SK-N-SH (cell line): Measurements from ENCODE around the gene NBEAL2. TPM values are rescaled to one million over a fixed set of nuclear protein-coding genes. Genes with fewer than 3 reads are reported as not detected.

ENCODE experiments used
- CTCF ChIA-PET: fragments of 300-600, 350-600 bp; formaldehyde crosslinking; extraction: SDS; loops from one replicate; lab custom pipeline; 2021; lab: Yijun Ruan, JAX
- POLR2A ChIA-PET: fragments of 350-600 bp; sonication (Branson Sonifier 250); formaldehyde crosslinking; extraction: SDS; loops from one replicate; lab custom pipeline; 2020; ENCODE audit warnings: antibody characterized with exemption, inconsistent platforms; lab: Yijun Ruan, JAX
- DNase-seq: peaks from one replicate; pipeline ENCODE4 v3.0.0; 2012
- H2AFZ ChIP-seq: fragments of 200-600 bp; sonication (generic); 2 replicates; pipeline ENCODE4 v1.8.1; 2016; ENCODE audit warnings: antibody characterized with exemption, mild to moderate bottlenecking, low read depth
- H3F3A ChIP-seq: fragments of 200-600 bp; sonication (generic); replicated peaks from 2 replicates; pipeline ENCODE3; 2016; ENCODE audit warnings: antibody characterized with exemption, mild to moderate bottlenecking; ENCODE audit not compliant: insufficient read depth
- H3K27ac ChIP-seq, 2 experiments: fragments of 200-500 bp in 1 of 2; fragments of 200-600 bp in 1 of 2; sonication (Bioruptor generic) in 1 of 2; sonication (generic), shearing (Covaris generic) in 1 of 2; 2 replicates each; pipeline versions ENCODE4 v1.5.1 to v1.6.1; 2014 to 2016; ENCODE audit warnings: low read depth in 2 of 2, inconsistent platforms in 1 of 2, low read length in 1 of 2, mild to moderate bottlenecking in 1 of 2, mixed read lengths in 1 of 2
- H3K27me3 ChIP-seq: fragments of 200-600 bp; sonication (generic), shearing (Covaris generic); 2 replicates; pipeline ENCODE4 v1.6.1; 2016; ENCODE audit warnings: mixed run types; ENCODE audit not compliant: insufficient read depth
- H3K36me3 ChIP-seq, 2 experiments: fragments of 200-500 bp in 1 of 2; fragments of 200-600 bp in 1 of 2; sonication (Bioruptor generic) in 1 of 2; sonication (generic) in 1 of 2; replicated peaks in 1 of 2; 2 replicates each; pipeline versions ENCODE3 to v1.5.1; 2014 to 2016; ENCODE audit warnings: low read length in 1 of 2, mild to moderate bottlenecking in 1 of 2; ENCODE audit not compliant: insufficient read depth in 2 of 2, control insufficient read depth in 1 of 2
- H3K4me1 ChIP-seq, 2 experiments: fragments of 200-500 bp in 1 of 2; fragments of 200-600 bp in 1 of 2; sonication (Bioruptor generic) in 1 of 2; sonication (generic), shearing (Covaris generic) in 1 of 2; 2 replicates each; pipeline versions ENCODE4 v1.5.1 to v1.6.1; 2014 to 2016; ENCODE audit warnings: low read depth in 1 of 2, low read length in 1 of 2, mixed run types in 1 of 2; ENCODE audit not compliant: insufficient read depth in 2 of 2, control insufficient read depth in 1 of 2
- H3K4me2 ChIP-seq: fragments of 200-600 bp; sonication (generic), shearing (Covaris generic); 2 replicates; pipeline ENCODE4 v1.6.1; 2017; ENCODE audit warnings: mixed run types
- H3K4me3 ChIP-seq, 2 experiments: fragments of 200-500 bp in 1 of 2; fragments of 200-600 bp in 1 of 2; sonication (Bioruptor generic) in 1 of 2; sonication (generic), shearing (Covaris generic) in 1 of 2; 2 replicates each; pipeline versions ENCODE4 v1.5.1 to v1.8.1; 2014 to 2016; ENCODE audit warnings: low read depth in 2 of 2, inconsistent platforms in 1 of 2, low read length in 1 of 2, mild to moderate bottlenecking in 1 of 2, mixed read lengths in 1 of 2, moderate library complexity in 1 of 2
- H3K79me2 ChIP-seq: fragments of 200-600 bp; sonication (generic); 2 replicates; pipeline ENCODE4 v1.8.1; 2017; ENCODE audit warnings: mild to moderate bottlenecking; ENCODE audit not compliant: insufficient read depth
- H3K9ac ChIP-seq: fragments of 200-600 bp; sonication (generic); 2 replicates; pipeline ENCODE4 v1.6.1; 2017; ENCODE audit warnings: mixed run types
- H3K9me2 ChIP-seq: fragments of 200-600 bp; sonication (generic); 2 replicates; pipeline ENCODE4 v1.6.1; 2017; ENCODE audit warnings: mixed run types
- H3K9me3 ChIP-seq: fragments of 200-600 bp; sonication (generic); 2 replicates; pipeline ENCODE4 v1.6.1; 2017; ENCODE audit warnings: mixed run types, mild to moderate bottlenecking, moderate library complexity
- H4K20me1 ChIP-seq: fragments of 200-600 bp; sonication (generic); 2 replicates; pipeline ENCODE4 v1.6.1; 2017; ENCODE audit warnings: mild to moderate bottlenecking, mixed run types; ENCODE audit not compliant: insufficient read depth
- ELF1 ChIP-seq: IDR thresholded peaks from 2 replicates; pipeline ENCODE4 v1.4.0; 2012
- EZH2phosphoT487 ChIP-seq: fragments of 200-600 bp; sonication (generic); IDR thresholded peaks from 2 replicates; pipeline ENCODE4 v1.6.1; 2017; ENCODE audit warnings: low read depth, mixed run types, mild to moderate bottlenecking, antibody characterized with exemption, moderate library complexity, borderline replicate concordance
- FOSL2 ChIP-seq: IDR thresholded peaks from 2 replicates; pipeline ENCODE4 v1.4.0; 2012; ENCODE audit warnings: low read depth, mild to moderate bottlenecking, moderate library complexity, borderline replicate concordance
- FOXJ3 ChIP-seq: sonication (generic); formaldehyde crosslinking; IDR thresholded peaks from 2 replicates; pipeline ENCODE4 v1.5.1; 2020; ENCODE audit warnings: mild to moderate bottlenecking, missing genetic modification reagents
- FOXM1 ChIP-seq: IDR thresholded peaks from 2 replicates; pipeline ENCODE4 v1.4.0; 2012; ENCODE audit warnings: low read depth, mild to moderate bottlenecking
- IRF3 ChIP-seq: fragments of 150-350 bp; IDR thresholded peaks from 2 replicates; pipeline ENCODE4 v1.6.1; 2016; ENCODE audit warnings: mild to moderate bottlenecking, low read depth, low read length
- MEF2A ChIP-seq: IDR thresholded peaks from 2 replicates; pipeline ENCODE4 v1.4.0; 2012; ENCODE audit warnings: low read depth, borderline replicate concordance
- MXI1 ChIP-seq: IDR thresholded peaks from 2 replicates; pipeline ENCODE4 v1.6.1; 2012; ENCODE audit warnings: mild to moderate bottlenecking, low read depth, low read length, improper control_type of control experiment
- NRF1 ChIP-seq: IDR thresholded peaks from 2 replicates; pipeline ENCODE4 v1.6.1; 2012; ENCODE audit warnings: low read depth, mild to moderate bottlenecking, low read length
- PBX3 ChIP-seq: IDR thresholded peaks from 2 replicates; pipeline ENCODE4; 2012
- POLR2AphosphoS5 ChIP-seq: IDR thresholded peaks from 2 replicates; pipeline ENCODE4 v1.6.1; 2012; ENCODE audit warnings: low read depth, low read length
- TAF1 ChIP-seq: IDR thresholded peaks from 2 replicates; pipeline ENCODE4 v1.6.1; 2012; ENCODE audit warnings: low read depth, mild to moderate bottlenecking, low read length, moderate library complexity, borderline replicate concordance
- TEAD4 ChIP-seq: IDR thresholded peaks from 2 replicates; pipeline ENCODE4 v1.4.0; 2012; ENCODE audit warnings: mild to moderate bottlenecking, borderline replicate concordance; ENCODE audit not compliant: insufficient read depth
- USF1 ChIP-seq: IDR thresholded peaks from 2 replicates; pipeline ENCODE4 v1.4.0; 2012; ENCODE audit warnings: low read depth, borderline replicate concordance
- YY1 ChIP-seq: IDR thresholded peaks from 2 replicates; pipeline ENCODE4 v1.4.0; 2012; ENCODE audit warnings: low read depth, mild to moderate bottlenecking
- WGBS: methylation state at CpG from one replicate; pipeline ENCODE4 v1.1.6; 2017; ENCODE audit warnings: low lambda C conversion rate; 5-methylcytosine and 5-hydroxymethylcytosine counted together
- polyA plus RNA-seq, 3 experiments: library from polyadenylated mRNA; depleted of rRNA; stranded (reverse); fragments of >200 nt; gene quantifications; 2 replicates each; pipeline ENCODE4 v1.2.3, GENCODE V29; 2012
- TF ChIP-seq, protein P1 (sequence below): IDR thresholded peaks from 2 replicates; pipeline ENCODE4 v1.4.0; 2012; ENCODE audit warnings: low read depth, borderline replicate concordance

Gene NBEAL2
- polyA plus RNA-seq, 1 of the 3 experiments (the other 2 are of a cell fraction): 20.3 TPM

GRCh38 chr3:46985588-46985987 is 6.1 kb downstream of the NBEAL2 start:
- H3K79me2 ChIP-seq: no peaks in the 10 kb centered on the region
- H3K4me1 ChIP-seq: peaks cover 0 to 3% of the 10 kb centered on the region in 2 experiments; a peak in 1 of 4 replicates
- POLR2A ChIA-PET: no interaction called here
- no peak overlapping the region for H3K4me2 ChIP-seq
- CTCF ChIA-PET: interaction anchor here (0.6 to 1.8 kb wide), 2 partner anchors 62 to 385 kb away, joined by 3 to 11 read pairs; no protein-coding TSS in a partner anchor
- no peak for TF ChIP-seq USF1
- TF ChIP-seq ELF1: no peak
- no peak for TF ChIP-seq EZH2phosphoT487
- TF ChIP-seq YY1: no peak
- no peak for TF ChIP-seq FOXM1
- no peak for TF ChIP-seq PBX3
- TF ChIP-seq TAF1: no peak
- no peak for TF ChIP-seq FOSL2
- TF ChIP-seq MXI1: no peak
- no peak for TF ChIP-seq TEAD4
- TF ChIP-seq, protein P1, sequence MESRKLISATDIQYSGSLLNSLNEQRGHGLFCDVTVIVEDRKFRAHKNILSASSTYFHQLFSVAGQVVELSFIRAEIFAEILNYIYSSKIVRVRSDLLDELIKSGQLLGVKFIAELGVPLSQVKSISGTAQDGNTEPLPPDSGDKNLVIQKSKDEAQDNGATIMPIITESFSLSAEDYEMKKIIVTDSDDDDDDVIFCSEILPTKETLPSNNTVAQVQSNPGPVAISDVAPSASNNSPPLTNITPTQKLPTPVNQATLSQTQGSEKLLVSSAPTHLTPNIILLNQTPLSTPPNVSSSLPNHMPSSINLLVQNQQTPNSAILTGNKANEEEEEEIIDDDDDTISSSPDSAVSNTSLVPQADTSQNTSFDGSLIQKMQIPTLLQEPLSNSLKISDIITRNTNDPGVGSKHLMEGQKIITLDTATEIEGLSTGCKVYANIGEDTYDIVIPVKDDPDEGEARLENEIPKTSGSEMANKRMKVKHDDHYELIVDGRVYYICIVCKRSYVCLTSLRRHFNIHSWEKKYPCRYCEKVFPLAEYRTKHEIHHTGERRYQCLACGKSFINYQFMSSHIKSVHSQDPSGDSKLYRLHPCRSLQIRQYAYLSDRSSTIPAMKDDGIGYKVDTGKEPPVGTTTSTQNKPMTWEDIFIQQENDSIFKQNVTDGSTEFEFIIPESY: no peak
- no peak for TF ChIP-seq NRF1
- no peak for TF ChIP-seq POLR2AphosphoS5
- TF ChIP-seq FOXJ3 (CRISPR knock-in tag): no peak
- TF ChIP-seq MEF2A: no peak
- TF ChIP-seq IRF3: no peak
- TF ChIP-seq, all 33 proteins: peak for 0
- no peak for DNase-seq
- Histone ChIP-seq H3F3A (no peaks in the 10 kb centered on the region), H4K20me1 (no peaks in the 10 kb centered on the region), H3K27me3 (no peaks in the 10 kb centered on the region), H3K4me3 (no peak overlapping the region), H3K9me2 (no peaks in the 10 kb centered on the region), H3K36me3 (peaks cover 0 to 4% of the 10 kb centered on the region in 2 experiments), H2AFZ (no peak overlapping the region), H3K9me3 (no peaks in the 10 kb centered on the region), H3K9ac (no peak overlapping the region), H3K27ac (no peak overlapping the region)
- WGBS: 95% methylated on average over 5 of the region's 5 CpGs
